ENCODE data around the gene PFKFB4. TPM values are rescaled to one million over a fixed set of nuclear protein-coding genes. Genes with fewer than 3 reads are reported as not detected.
"Not testable (repeated sequence)": the region's sequence is repeated elsewhere in the genome, so short reads cannot be mapped to it uniquely, and the experiment has no call there.

PFKFB4 gene
- total RNA-seq, 2 donors from 2014 or later: 2.0 to 4.5 TPM

GRCh38 chr3:48544141-48544540 is 12.5 kb downstream of the PFKFB4 start:
- intact Hi-C loops (cut with DNase I): loop anchor here (10.0 kb wide), 2 partner anchors 149 to 269 kb away; no protein-coding TSS in a partner anchor
- no peak for DNase-seq (ENCODE audit: low spot score)

- no peak for DNase-seq (ENCODE audit: low spot score)
- intact Hi-C loops (cut with DNase I): loop anchor here (10.0 kb wide), 2 partner anchors 149 to 269 kb away; no protein-coding TSS in a partner anchor
Measured at GRCh38 chr3:48543271-48543866, 13.2 kb downstream of the PFKFB4 start.

GRCh38 chr3:48538451-48538850 is 18.2 kb downstream of the PFKFB4 start:
- intact Hi-C loops (cut with DNase I): no loop called here
- DNase-seq (ENCODE audit: low spot score): no peak

- DNase-seq (ENCODE audit: low spot score): no peak
- intact Hi-C loops (cut with DNase I): no loop called here
Measured at GRCh38 chr3:48536785-48537184, 19.8 kb downstream of the PFKFB4 start.

GRCh38 chr3:48536116-48536515 is 20.5 kb downstream of the PFKFB4 start:
- DNase-seq (ENCODE audit: low spot score): no peak
- intact Hi-C loops (cut with DNase I): no loop called here

- intact Hi-C loops (cut with DNase I): no loop called here
- no peak for DNase-seq (ENCODE audit: low spot score)
Measured at GRCh38 chr3:48535578-48535977, 21.0 kb downstream of the PFKFB4 start.

GRCh38 chr3:48532977-48533337 is 23.6 kb downstream of the PFKFB4 start:
- intact Hi-C loops (cut with DNase I): no loop called here
- no peak for DNase-seq (ENCODE audit: low spot score)

- DNase-seq (ENCODE audit: low spot score): no peak
- intact Hi-C loops (cut with DNase I): no loop called here
Measured at GRCh38 chr3:48532271-48532976, 24.2 kb downstream of the PFKFB4 start.

- DNase-seq (ENCODE audit: low spot score); intact Hi-C loops (cut with DNase I): not testable (repeated sequence)
Measured at GRCh38 chr3:48530701-48531100, 25.9 kb downstream of the PFKFB4 start.

- no peak for DNase-seq (ENCODE audit: low spot score)
- intact Hi-C loops (cut with DNase I): no loop called here
Measured at GRCh38 chr3:48528754-48529153, 27.8 kb downstream of the PFKFB4 start.

- no peak for DNase-seq (ENCODE audit: low spot score)
- intact Hi-C loops (cut with DNase I): no loop called here
Measured at GRCh38 chr3:48528048-48528447, 28.6 kb downstream of the PFKFB4 start.

GRCh38 chr3:48524970-48525369 is 31.6 kb downstream of the PFKFB4 start:
- no peak for DNase-seq (ENCODE audit: low spot score)
- intact Hi-C loops (cut with DNase I): no loop called here

GRCh38 chr3:48521635-48522034 is 35.0 kb downstream of the PFKFB4 start:
- intact Hi-C loops (cut with DNase I): no loop called here
- DNase-seq (ENCODE audit: low spot score): no peak

- intact Hi-C loops (cut with DNase I): no loop called here
Measured at GRCh38 chr3:48519277-48519643, 37.3 kb downstream of the PFKFB4 start.

GRCh38 chr3:48518638-48519276 is 37.8 kb downstream of the PFKFB4 start:
- intact Hi-C loops (cut with DNase I): no loop called here
- no peak for DNase-seq (ENCODE audit: low spot score)

More at GRCh38 chr3:48519277-48519643, 37.3 kb downstream of the PFKFB4 start:
- DNase-seq (ENCODE audit: low spot score): no peak

- intact Hi-C loops (cut with DNase I): no loop called here
- DNase-seq (ENCODE audit: low spot score): no peak
Measured at GRCh38 chr3:48518069-48518468, 38.5 kb downstream of the PFKFB4 start.

GRCh38 chr3:48516571-48516970 is 40.0 kb downstream of the PFKFB4 start:
- intact Hi-C loops (cut with DNase I): no loop called here
- no peak for DNase-seq (ENCODE audit: low spot score)

- intact Hi-C loops (cut with DNase I): no loop called here
Measured at GRCh38 chr3:48514431-48515227, 42.0 kb downstream of the PFKFB4 start.

GRCh38 chr3:48511551-48511950 is 45.1 kb downstream of the PFKFB4 start:
- DNase-seq (ENCODE audit: low spot score): peak; percentile 2
- intact Hi-C loops (cut with DNase I): no loop called here

More at GRCh38 chr3:48514431-48515227, 42.0 kb downstream of the PFKFB4 start:
- peak; percentile 18 for DNase-seq (ENCODE audit: low spot score)

All from posterior vena cava (tissue), 2 donors.